H1 (cell line): ENCODE data around the gene DPP8.

ENCODE experiments used
- CREB1 ChIP-seq: IDR thresholded peaks from 2 replicates; pipeline ENCODE4 v1.6.1; 2012; ENCODE audit warnings: inconsistent platforms
- CTCF ChIP-seq, 3 experiments: IDR thresholded peaks; 1 replicate in 2 of 3; 2 replicates in 1 of 3; pipeline versions ENCODE4 v1.5.1 to v1.6.1; 2011; ENCODE audit warnings: low read length in 3 of 3, mild to moderate bottlenecking in 3 of 3, inconsistent platforms in 2 of 3, low read depth in 1 of 3, moderate library complexity in 1 of 3; ENCODE audit not compliant: insufficient read depth in 1 of 3; ENCODE audit errors: control extremely low read depth in 1 of 3
- KDM5A ChIP-seq: fragments of 200-600 bp; IDR thresholded peaks from 2 replicates; pipeline ENCODE4 v1.7.1; 2012; ENCODE audit warnings: mild to moderate bottlenecking, low read length, inconsistent platforms, mixed read lengths

DNA sequence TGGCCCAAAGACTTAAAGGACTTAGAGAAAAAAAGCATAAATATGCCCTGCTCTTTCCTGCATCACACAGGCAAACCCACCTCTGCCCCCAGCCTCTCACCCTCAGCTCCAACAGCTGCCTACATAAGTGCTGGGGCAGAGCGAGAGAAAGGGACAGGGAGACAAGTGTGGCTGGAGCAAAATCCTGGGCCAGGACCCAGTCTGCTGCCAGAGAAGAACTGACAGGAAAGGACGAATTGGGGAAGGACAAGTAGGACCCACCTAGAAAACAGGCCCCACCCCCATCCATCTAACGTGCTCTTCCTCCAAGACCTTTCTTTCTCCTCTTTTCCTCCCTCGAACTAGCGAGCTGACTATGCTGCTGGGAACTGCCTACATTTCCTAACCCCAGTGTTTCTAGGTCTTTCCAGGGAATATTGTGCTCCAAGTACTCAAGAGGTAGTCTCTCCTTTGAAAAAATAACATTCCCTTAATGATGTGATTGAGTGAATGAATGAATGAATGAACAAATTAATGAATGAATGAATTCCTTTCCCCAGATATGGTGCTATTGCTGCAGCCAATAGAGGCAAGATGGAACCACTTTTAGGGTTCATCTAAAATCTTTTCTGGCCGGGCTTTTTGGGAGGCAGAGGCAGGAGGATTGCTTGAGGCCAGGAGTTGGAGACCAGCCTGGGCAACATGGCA lies 113.2 kb downstream of the DPP8 start:
- no peak for TF ChIP-seq KDM5A
- TF ChIP-seq CREB1: no peak
- no peak for TF ChIP-seq CTCF (IDR thresholded peaks at IDR 0.05; ENCODE audit: control extremely low read depth in 1 of 3, insufficient read depth in 1 of 3, low read depth in 1 of 3, low read length in 3 of 3)
